Keratinocyte (primary cell): Measurements from ENCODE around the gene PI4KA. TPM values are rescaled to one million over a fixed set of nuclear protein-coding genes. Genes with fewer than 3 reads are reported as not detected.

Experiments
- DNase-seq: peaks from one replicate; pipeline ENCODE4 v3.0.0-alpha.2; 2011; ENCODE audit warnings: low read depth, missing footprints, low spot score
- FAIRE-seq: peaks from 2 replicates; lab custom pipeline; 2011; peaks lifted over from hg19 to GRCh38; lab: Jason Lieb, UNC
- H2AFZ ChIP-seq: 2 replicates; pipeline ENCODE4 v1.6.0; 2012; ENCODE audit warnings: low read length, control low read depth, inconsistent platforms; ENCODE audit not compliant: control insufficient read depth
- H3K27ac ChIP-seq: 2 replicates; pipeline ENCODE4 v1.5.1; 2011; ENCODE audit warnings: low read length; ENCODE audit not compliant: control insufficient read depth, insufficient read depth
- H3K27me3 ChIP-seq: 3 replicates; pipeline ENCODE4 v1.6.0; 2011; ENCODE audit warnings: low read length; ENCODE audit not compliant: control insufficient read depth, insufficient read depth; ENCODE audit errors: extremely low read depth
- H3K36me3 ChIP-seq, 2 experiments: 2 replicates in 1 of 2; 3 replicates in 1 of 2; pipeline ENCODE4 v1.5.1; 2011; ENCODE audit warnings: low read length in 2 of 2, mild to moderate bottlenecking in 1 of 2; ENCODE audit not compliant: control insufficient read depth in 2 of 2, insufficient read depth in 2 of 2; ENCODE audit errors: extremely low read depth in 1 of 2
- H3K4me1 ChIP-seq: 3 replicates; pipeline ENCODE4 v1.5.1; 2011; ENCODE audit warnings: low read length; ENCODE audit not compliant: control insufficient read depth, insufficient read depth; ENCODE audit errors: extremely low read depth
- H3K4me2 ChIP-seq: 3 replicates; pipeline ENCODE4 v1.6.0; 2011; ENCODE audit warnings: low read depth, low read length; ENCODE audit not compliant: control insufficient read depth, insufficient read depth; ENCODE audit errors: extremely low read depth
- H3K4me3 ChIP-seq, 3 experiments: fragments of 200-600 bp in 1 of 3; sonication (generic) in 1 of 3; 2 replicates in 2 of 3; 3 replicates in 1 of 3; pipeline ENCODE4 v1.5.1; 2011 to 2016; ENCODE audit warnings: low read length in 3 of 3, mild to moderate bottlenecking in 3 of 3, control low read depth in 2 of 3, inconsistent platforms in 1 of 3, low read depth in 1 of 3, mixed read lengths in 1 of 3, mixed run types in 1 of 3, moderate library complexity in 1 of 3; ENCODE audit not compliant: control insufficient read depth in 2 of 3, insufficient read depth in 2 of 3; ENCODE audit errors: extremely low read depth in 1 of 3
- H3K79me2 ChIP-seq: 2 replicates; pipeline ENCODE4 v1.6.0; 2012; ENCODE audit warnings: low read length; ENCODE audit not compliant: control insufficient read depth, insufficient read depth
- H3K9ac ChIP-seq: 3 replicates; pipeline ENCODE4 v1.6.0; 2011; ENCODE audit warnings: low read length; ENCODE audit not compliant: control insufficient read depth, insufficient read depth; ENCODE audit errors: extremely low read depth
- H3K9me1 ChIP-seq: 3 replicates; pipeline ENCODE4 v1.6.0; 2011; ENCODE audit warnings: low read length; ENCODE audit not compliant: control insufficient read depth, insufficient read depth; ENCODE audit errors: extremely low read depth
- H3K9me3 ChIP-seq: 2 replicates; pipeline ENCODE4 v1.5.1; 2012; ENCODE audit warnings: low read depth, low read length; ENCODE audit not compliant: control insufficient read depth
- H4K20me1 ChIP-seq: 3 replicates; pipeline ENCODE4 v1.6.0; 2011; ENCODE audit warnings: low read length; ENCODE audit not compliant: control insufficient read depth, insufficient read depth; ENCODE audit errors: extremely low read depth
- CTCF ChIP-seq, 3 experiments: IDR thresholded peaks in 1 of 3; conservative IDR thresholded peaks in 1 of 3; optimal IDR thresholded peaks in 1 of 3; 2 replicates in 2 of 3; 3 replicates in 1 of 3; pipeline versions ENCODE3 to v1.5.1; 2011; ENCODE audit warnings: low read length in 3 of 3, mild to moderate bottlenecking in 3 of 3, moderate library complexity in 2 of 3, control low read depth in 1 of 3, inconsistent platforms in 1 of 3; ENCODE audit not compliant: insufficient read depth in 2 of 3; ENCODE audit errors: extremely low read depth in 1 of 3
- EZH2 ChIP-seq: IDR thresholded peaks from one replicate; pipeline ENCODE4 v1.6.1; 2012; ENCODE audit warnings: inconsistent platforms, mild to moderate bottlenecking, low read length, moderate library complexity
- dilution Hi-C: fragments of 300-500 bp; cut with MboI; formaldehyde crosslinking; loops from one replicate; pipeline ENCODE4 v1.7.0; 2020; ENCODE audit warnings: low sequenced_read_pairs; ENCODE audit not compliant: extremely low pct_ligation_motif_present
- polyA plus RNA-seq, 5 experiments: library from polyadenylated mRNA; depleted of rRNA in 3 of 5; stranded (reverse) in 3 of 5; stranded (forward) in 1 of 5; unstranded in 1 of 5; fragments of >200 nt; gene quantifications; 1 replicate in 1 of 5; 2 replicates in 3 of 5; 3 replicates in 1 of 5; pipeline versions ENCODE4 v1.2.1 to v1.2.3, GENCODE V29; 2011 to 2012; ENCODE audit warnings: missing spikeins in 2 of 5, low read depth in 1 of 5, low replicate concordance in 1 of 5

PI4KA gene
- polyA plus RNA-seq, 1 donor (not counting 4 experiments of a cell fraction or from before 2014, with no cell fraction given): 13.6 TPM

- no peak overlapping the region for H3K4me2 ChIP-seq
- DNase-seq (no peak), FAIRE-seq (no peak)
- H3K9me3 ChIP-seq: no peaks in the 10 kb centered on the region
- H3K79me2 ChIP-seq: peaks cover 53% of the 10 kb centered on the region
- no peak overlapping the region for H3K4me3 ChIP-seq
- no peak overlapping the region for H2AFZ ChIP-seq
- no peaks in the 10 kb centered on the region for H3K27me3 ChIP-seq
- no peaks in the 10 kb centered on the region for H3K9me1 ChIP-seq
- H3K27ac ChIP-seq: no peak overlapping the region
- no peaks in the 10 kb centered on the region for H3K36me3 ChIP-seq
- no peak for TF ChIP-seq EZH2
- TF ChIP-seq CTCF (optimal IDR thresholded peaks at IDR 0.05 in 1 of 3, IDR thresholded peaks at IDR 0.05 in 1 of 3, conservative IDR thresholded peaks at IDR 0.05 in 1 of 3; ENCODE audit: extremely low read depth in 1 of 3, insufficient read depth in 2 of 3, low read length in 3 of 3): no peak
- H4K20me1 ChIP-seq: no peaks in the 10 kb centered on the region
- no peak overlapping the region for H3K9ac ChIP-seq
- dilution Hi-C loops: no loop called here
- H3K4me1 ChIP-seq: peaks cover 9% of the 10 kb centered on the region
Measured at GRCh38 chr22:20853236-20853660, 5.4 kb downstream of the PI4KA start.

- Histone ChIP-seq H3K27ac (no peak overlapping the region), H3K79me2 (peaks cover 48% of the 10 kb centered on the region), H3K9ac (no peak overlapping the region), H3K4me3 (no peak overlapping the region), H3K4me2 (no peak overlapping the region), H4K20me1 (no peaks in the 10 kb centered on the region), H3K9me3 (no peaks in the 10 kb centered on the region), H3K36me3 (no peaks in the 10 kb centered on the region), H3K4me1 (peaks cover 6% of the 10 kb centered on the region), H2AFZ (no peak overlapping the region), H3K9me1 (no peaks in the 10 kb centered on the region), H3K27me3 (no peaks in the 10 kb centered on the region)
- FAIRE-seq (no peak), DNase-seq (no peak)
- dilution Hi-C loops: no loop called here
- TF ChIP-seq CTCF (optimal IDR thresholded peaks at IDR 0.05 in 1 of 3, IDR thresholded peaks at IDR 0.05 in 1 of 3, conservative IDR thresholded peaks at IDR 0.05 in 1 of 3; ENCODE audit: extremely low read depth in 1 of 3, insufficient read depth in 2 of 3, low read length in 3 of 3): no peak
- no peak for TF ChIP-seq EZH2
Measured at GRCh38 chr22:20852503-20852902, 6.1 kb downstream of the PI4KA start.
